ACC112 (cell line): Measurements from ENCODE around the gene CA12.
"Not testable (repeated sequence)": the region's sequence is repeated elsewhere in the genome, so short reads cannot be mapped to it uniquely, and the experiment has no call there.

ENCODE experiments used
- H2AFZ ChIP-seq: fragments of 200-600 bp; sonication (generic); one replicate; pipeline ENCODE4 v1.6.0; 2017; ENCODE audit warnings: antibody characterized with exemption, low read length; ENCODE audit not compliant: unreplicated experiment
- H3K27ac ChIP-seq: fragments of 200-600 bp; sonication (generic); 2 replicates; pipeline ENCODE4 v1.5.1; 2014; ENCODE audit warnings: low read depth, mild to moderate bottlenecking, antibody characterized with exemption, low read length, moderate library complexity
- H3K27me3 ChIP-seq: fragments of 200-600 bp; sonication (generic); 2 replicates; pipeline ENCODE4 v1.6.1; 2014; ENCODE audit warnings: mild to moderate bottlenecking, antibody characterized with exemption, low read length, moderate library complexity, mixed read lengths; ENCODE audit not compliant: insufficient read depth
- H3K36me3 ChIP-seq: fragments of 200-600 bp; sonication (generic); 2 replicates; pipeline ENCODE4 v1.6.1; 2016; ENCODE audit warnings: mild to moderate bottlenecking, antibody characterized with exemption, low read length, moderate library complexity, mixed read lengths; ENCODE audit not compliant: insufficient read depth
- H3K4me1 ChIP-seq: fragments of 200-600 bp; sonication (generic); one replicate; pipeline ENCODE4 v1.6.1; 2016; ENCODE audit warnings: low read length, mixed read lengths; ENCODE audit not compliant: insufficient read depth, unreplicated experiment, control insufficient read depth
- H3K4me3 ChIP-seq: fragments of 200-600 bp; sonication (generic); 2 replicates; pipeline ENCODE4 v1.5.1; 2014; ENCODE audit warnings: mild to moderate bottlenecking, low read depth, low read length
- H3K79me2 ChIP-seq: fragments of 200-600 bp; sonication (generic); one replicate; pipeline ENCODE4 v1.6.0; 2016; ENCODE audit warnings: low read length; ENCODE audit not compliant: control insufficient read depth, unreplicated experiment, insufficient read depth

The CA12 gene

GRCh38 chr15:63323798-63324563, 57.7 kb downstream of the CA12 start:
- H3K36me3 ChIP-seq, result no peaks in the 10 kb centered on the region; the same call in 1 of the 2 replicates
- H3K4me3 ChIP-seq, result no peak overlapping the region
- H3K4me1 ChIP-seq, result peaks cover 13% of the 10 kb centered on the region
- H3K27ac ChIP-seq, result no peak overlapping the region
- no peaks in the 10 kb centered on the region for H3K27me3 ChIP-seq
- no peaks in the 10 kb centered on the region for H3K79me2 ChIP-seq
- no peak overlapping the region for H2AFZ ChIP-seq

GRCh38 chr15:63322541-63322940, 59.1 kb downstream of the CA12 start:
- no peaks in the 10 kb centered on the region for H3K79me2 ChIP-seq
- peaks cover 13% of the 10 kb centered on the region for H3K4me1 ChIP-seq
- no peaks in the 10 kb centered on the region; the same call in 1 of the 2 replicates for H3K36me3 ChIP-seq
- no peak overlapping the region for H2AFZ ChIP-seq
- H3K4me3 ChIP-seq, result no peak overlapping the region
- H3K27ac ChIP-seq, result no peak overlapping the region
- no peaks in the 10 kb centered on the region for H3K27me3 ChIP-seq

GRCh38 chr15:63321462-63321861, 60.2 kb downstream of the CA12 start:
- Histone ChIP-seq H3K36me3 (no peaks in the 10 kb centered on the region; the same call in 1 of the 2 replicates), H3K79me2 (no peaks in the 10 kb centered on the region), H3K4me3 (no peak overlapping the region), H3K27me3 (no peaks in the 10 kb centered on the region), H3K4me1 (peaks cover 13% of the 10 kb centered on the region), H2AFZ (no peak overlapping the region), H3K27ac (no peak overlapping the region)

GRCh38 chr15:63320981-63321380, 60.7 kb downstream of the CA12 start:
- not testable (repeated sequence) for H3K27ac ChIP-seq, H3K79me2 ChIP-seq, H3K36me3 ChIP-seq, H2AFZ ChIP-seq, H3K4me3 ChIP-seq, H3K27me3 ChIP-seq
- peaks cover 13% of the 10 kb centered on the region for H3K4me1 ChIP-seq

- H3K27ac ChIP-seq, H3K4me3 ChIP-seq, H2AFZ ChIP-seq, H3K36me3 ChIP-seq, H3K79me2 ChIP-seq, H3K27me3 ChIP-seq: not testable (repeated sequence)
- H3K4me1 ChIP-seq, result peaks cover 13% of the 10 kb centered on the region
Observed at GRCh38 chr15:63320446-63320845, 61.2 kb downstream of the CA12 start.

GRCh38 chr15:63319065-63319464, 62.6 kb downstream of the CA12 start:
- H3K27me3 ChIP-seq, result no peaks in the 10 kb centered on the region
- no peaks in the 10 kb centered on the region for H3K36me3 ChIP-seq
- no peak overlapping the region for H3K27ac ChIP-seq
- H3K4me3 ChIP-seq, result no peak overlapping the region
- H2AFZ ChIP-seq, result no peak overlapping the region
- H3K4me1 ChIP-seq, result peaks cover 9% of the 10 kb centered on the region
- no peaks in the 10 kb centered on the region for H3K79me2 ChIP-seq

- peaks cover 6% of the 10 kb centered on the region for H3K4me1 ChIP-seq
Observed at GRCh38 chr15:63318344-63318743, 63.3 kb downstream of the CA12 start.

GRCh38 chr15:63314409-63314808, 67.2 kb downstream of the CA12 start:
- no peak overlapping the region for H3K4me3 ChIP-seq
- no peaks in the 10 kb centered on the region for H3K27me3 ChIP-seq
- no peak overlapping the region for H2AFZ ChIP-seq
- H3K4me1 ChIP-seq, result no peaks in the 10 kb centered on the region
- no peak overlapping the region for H3K27ac ChIP-seq
- no peaks in the 10 kb centered on the region for H3K79me2 ChIP-seq
- no peaks in the 10 kb centered on the region for H3K36me3 ChIP-seq

More at GRCh38 chr15:63318344-63318743, 63.3 kb downstream of the CA12 start:
- Histone ChIP-seq H3K79me2 (no peaks in the 10 kb centered on the region), H3K4me3 (no peak overlapping the region), H3K36me3 (no peaks in the 10 kb centered on the region), H3K27me3 (no peaks in the 10 kb centered on the region), H2AFZ (no peak overlapping the region), H3K27ac (no peak overlapping the region)

- no peak overlapping the region for H2AFZ ChIP-seq
- no peaks in the 10 kb centered on the region for H3K79me2 ChIP-seq
- no peaks in the 10 kb centered on the region for H3K27me3 ChIP-seq
- no peak overlapping the region for H3K4me3 ChIP-seq
- no peaks in the 10 kb centered on the region for H3K36me3 ChIP-seq
- H3K27ac ChIP-seq, result no peak overlapping the region
- no peaks in the 10 kb centered on the region for H3K4me1 ChIP-seq
Observed at GRCh38 chr15:63313825-63314224, 67.8 kb downstream of the CA12 start.

GRCh38 chr15:63312286-63312685, 69.4 kb downstream of the CA12 start:
- no peak overlapping the region for H3K27ac ChIP-seq
- no peaks in the 10 kb centered on the region for H3K36me3 ChIP-seq
- no peaks in the 10 kb centered on the region for H3K27me3 ChIP-seq
- H3K4me1 ChIP-seq, result no peaks in the 10 kb centered on the region
- H3K4me3 ChIP-seq, result no peak overlapping the region
- no peak overlapping the region for H2AFZ ChIP-seq
- H3K79me2 ChIP-seq, result no peaks in the 10 kb centered on the region

- no peaks in the 10 kb centered on the region for H3K27me3 ChIP-seq
- no peak overlapping the region for H3K27ac ChIP-seq
Observed at GRCh38 chr15:63310646-63311045, 71.0 kb downstream of the CA12 start.

More at GRCh38 chr15:63310646-63311045, 71.0 kb downstream of the CA12 start:
- no peak overlapping the region for H3K4me3 ChIP-seq
- no peaks in the 10 kb centered on the region for H3K4me1 ChIP-seq
- peaks cover 5% of the 10 kb centered on the region for H3K36me3 ChIP-seq
- H2AFZ ChIP-seq, result no peak overlapping the region
- H3K79me2 ChIP-seq, result no peaks in the 10 kb centered on the region
